Activated CD8-positive, alpha-beta T cell treated with anti-CD3 and anti-CD28 coated beads for 36 hours (primary cell): Measurements from ENCODE around the gene EXD1. TPM values are rescaled to one million over a fixed set of nuclear protein-coding genes. Genes with fewer than 3 reads are reported as not detected.

ENCODE experiments used
- ATAC-seq: fragments of 200-7000 bp; cut with Tn5 transposase; one replicate; pipeline ENCODE4 v1.10.0; 2021; ENCODE audit warnings: mild to moderate bottlenecking, moderate library complexity
- CTCF ChIA-PET: fragments of 350-600 bp; sonication (Branson Sonifier 250); formaldehyde crosslinking; loops from one replicate; lab custom pipeline; 2021; ENCODE audit warnings: antibody characterized with exemption; lab: Charles Lee
- POLR2A ChIA-PET: fragments of 350-600 bp; sonication (Branson Sonifier 250); formaldehyde crosslinking; loops from one replicate; lab custom pipeline; 2021; ENCODE audit warnings: antibody characterized with exemption; lab: Charles Lee
- DNase-seq: peaks from one replicate; pipeline ENCODE4 v3.0.0-alpha.2; 2020
- H3K27ac Mint-ChIP-seq: one replicate; pipeline ENCODE4 v1.8.0; 2021; ENCODE audit warnings: mild to moderate bottlenecking, mixed read lengths
- H3K27me3 Mint-ChIP-seq: one replicate; pipeline ENCODE4 v1.8.0; 2021; ENCODE audit warnings: mixed read lengths
- H3K36me3 Mint-ChIP-seq: one replicate; pipeline ENCODE4 v1.8.0; 2021; ENCODE audit warnings: low read depth, mixed read lengths
- H3K4me1 Mint-ChIP-seq: one replicate; pipeline ENCODE4 v1.8.0; 2021; ENCODE audit warnings: low read depth, mixed read lengths
- H3K4me3 Mint-ChIP-seq: one replicate; pipeline ENCODE4 v1.8.0; 2021; ENCODE audit warnings: mild to moderate bottlenecking, moderate library complexity, mixed read lengths
- H3K9me3 Mint-ChIP-seq: one replicate; pipeline ENCODE4 v1.8.0; 2021; ENCODE audit warnings: mixed read lengths
- CTCF ChIP-seq: fragments of 200-600 bp; IDR thresholded peaks from one replicate; pipeline ENCODE4 v1.8.0; 2022; ENCODE audit warnings: antibody characterized with exemption, mild to moderate bottlenecking
- intact Hi-C: fragments of 100-400 bp; cut with micrococcal nuclease; formaldehyde crosslinking; loops from one replicate; pipeline ENCODE4 v1.10.0; 2022
- total RNA-seq, 2 experiments: library from RNA; stranded (reverse); gene quantifications; one replicate each; pipeline ENCODE4 v1.2.3, GENCODE V29; 2021

Gene EXD1
- not detected for total RNA-seq

- POLR2A ChIA-PET: interaction anchor here (0.6 to 2.6 kb wide), 7 partner anchors 10 to 536 kb away, joined by 3 to 8 read pairs (median 3); partner anchors contain the start of genes NUSAP1, OIP5 and RAD51
- Mint-ChIP-seq H3K4me3 (peak within 1 kb of the TSS; percentile 88), H3K4me1 (peaks cover 27% of the 10 kb centered on the region), H3K36me3 (no peaks in the 10 kb centered on the region), H3K27me3 (no peaks in the 10 kb centered on the region), H3K9me3 (no peaks in the 10 kb centered on the region), H3K27ac (peak within 1 kb of the TSS; percentile 93)
- CTCF ChIA-PET: interaction anchor here (0.7 to 2.1 kb wide), 16 partner anchors 9 to 662 kb away, joined by 3 to 9 read pairs (median 4); partner anchors contain the start of genes MAPKBP1, RPUSD2 and VPS18
- TF ChIP-seq CTCF: peak; percentile 100
- ATAC-seq: peak; percentile 98
- intact Hi-C loops: loop anchor here (5.0 kb wide), 1 partner anchor 114 kb away; the partner anchor contains the start of gene INO80
- DNase-seq: peak; percentile 99
Measured at GRCh38 chr15:41230650-41231421, at the start of gene EXD1, which contains the start of gene CHP1. Gene EXD1 (minus strand): TSS chr15:41230757. CDS start chr15:41226575, 4,182 bp downstream. Gene CHP1 (plus strand): TSS chr15:41231268. CDS start chr15:41231383, 115 bp downstream.

- H3K27me3 Mint-ChIP-seq: no peaks in the 10 kb centered on the region
- no peaks in the 10 kb centered on the region for H3K9me3 Mint-ChIP-seq
- H3K27ac Mint-ChIP-seq: no peak overlapping the region
- ATAC-seq (no peak), DNase-seq (no peak)
- peaks cover 14% of the 10 kb centered on the region for H3K4me1 Mint-ChIP-seq
- H3K36me3 Mint-ChIP-seq: peaks cover 12% of the 10 kb centered on the region
- H3K4me3 Mint-ChIP-seq: no peak overlapping the region
- ChIA-PET POLR2A (no interaction called here), CTCF (no interaction called here)
- intact Hi-C loops: no loop called here
- no peak for TF ChIP-seq CTCF
Measured at GRCh38 chr15:41279535-41280283, 49.2 kb upstream of the EXD1 start.

GRCh38 chr15:41278319-41278718 is 47.8 kb upstream of the EXD1 start:
- H3K36me3 Mint-ChIP-seq: peaks cover 7% of the 10 kb centered on the region
- intact Hi-C loops: no loop called here
- ATAC-seq (no peak), DNase-seq (no peak)
- H3K4me3 Mint-ChIP-seq: no peak overlapping the region
- CTCF ChIA-PET: no interaction called here
- TF ChIP-seq CTCF: no peak
- H3K9me3 Mint-ChIP-seq: no peaks in the 10 kb centered on the region
- peaks cover 10% of the 10 kb centered on the region for H3K4me1 Mint-ChIP-seq
- no peaks in the 10 kb centered on the region for H3K27me3 Mint-ChIP-seq
- POLR2A ChIA-PET: no interaction called here
- no peak overlapping the region for H3K27ac Mint-ChIP-seq

GRCh38 chr15:41276831-41277230 is 46.3 kb upstream of the EXD1 start:
- Mint-ChIP-seq H3K4me3 (no peak overlapping the region), H3K9me3 (no peaks in the 10 kb centered on the region), H3K27ac (no peak overlapping the region), H3K27me3 (no peaks in the 10 kb centered on the region), H3K36me3 (peaks cover 3% of the 10 kb centered on the region), H3K4me1 (no peaks in the 10 kb centered on the region)
- intact Hi-C loops: no loop called here
- no peak for TF ChIP-seq CTCF
- ChIA-PET POLR2A (no interaction called here), CTCF (no interaction called here)
- no peak for DNase-seq
- ATAC-seq: no peak
